ENCODE data around the gene HACL1.

GRCh38 chr3:15522016-15522415 lies 79.4 kb downstream of the HACL1 start:
- TF ChIP-seq EZH2 (IDR thresholded peaks at IDR 0.05) (no peak), CTCF (IDR thresholded peaks at IDR 0.05 in 2 of 3, conservative IDR thresholded peaks at IDR 0.05 in 1 of 3; ENCODE audit: borderline replicate concordance in 1 of 3, insufficient read depth in 1 of 3, low read depth in 2 of 3, low read length in 2 of 3) (no peak), POLR2A (IDR thresholded peaks at IDR 0.05; ENCODE audit: borderline replicate concordance, extremely low read depth, insufficient read depth, insufficient read length) (no peak), EZH2phosphoT487 (IDR thresholded peaks at IDR 0.05; ENCODE audit: borderline replicate concordance) (no peak), SP1 (IDR thresholded peaks at IDR 0.05; ENCODE audit: low read depth) (no peak), POLR2AphosphoS5 (IDR thresholded peaks at IDR 0.05; ENCODE audit: low read depth, low read length) (no peak), CEBPB (IDR thresholded peaks at IDR 0.05; ENCODE audit: low read depth) (no peak), ATF3 (IDR thresholded peaks at IDR 0.05) (no peak), REST (IDR thresholded peaks at IDR 0.05; ENCODE audit: low read depth) (no peak), JUND (IDR thresholded peaks at IDR 0.05) (no peak), CBX3 (IDR thresholded peaks at IDR 0.05; ENCODE audit: low read depth) (no peak), MAX (IDR thresholded peaks at IDR 0.05) (no peak)
